IMR-90 (cell line): ENCODE measurements around the gene CIBAR2. TPM values are rescaled to one million over a fixed set of nuclear protein-coding genes. Genes with fewer than 3 reads are reported as not detected.
A peak's percentile ranks its signal among the peaks of the same experiment; 100 is the strongest.

ENCODE experiments used
- ATAC-seq: fragments of 200-7000 bp; cut with Tn5 transposase; 2 replicates; pipeline ENCODE4 v1.9.1; 2020; ENCODE audit warnings: low read depth, mild to moderate bottlenecking, moderate library complexity
- BruUV-seq: library from RNA; stranded (reverse); fragments of 400-500 nt; replicated peaks from 2 replicates; lab custom pipeline; 2021; lab: Mats Ljungman, UMichigan
- CTCF ChIA-PET: fragments of 300-600 bp; formaldehyde crosslinking; extraction: SDS; loops from one replicate; lab custom pipeline; 2021; ENCODE audit warnings: antibody characterized with exemption; lab: Yijun Ruan, JAX
- POLR2A ChIA-PET: fragments of 300-600 bp; sonication (Branson Sonifier 250); formaldehyde crosslinking; loops from one replicate; lab custom pipeline; 2022; ENCODE audit warnings: antibody characterized with exemption; ENCODE audit not compliant: unreplicated experiment; lab: Charles Lee
- DNase-seq: peaks from one replicate; pipeline ENCODE4 v3.0.0; 2013
- H2AFZ ChIP-seq: replicated peaks from 2 replicates; pipeline ENCODE3; 2013; ENCODE audit warnings: low read length, mild to moderate bottlenecking; ENCODE audit not compliant: poor library complexity
- H2AK5ac ChIP-seq: 2 replicates; pipeline ENCODE4 v1.6.1; 2013; ENCODE audit warnings: low read depth, low read length, inconsistent platforms
- H2AK9ac ChIP-seq: replicated peaks from 2 replicates; pipeline ENCODE3; 2013; ENCODE audit warnings: mild to moderate bottlenecking, low read depth, low read length, moderate library complexity; ENCODE audit not compliant: poor library complexity
- H2BK120ac ChIP-seq: 2 replicates; pipeline ENCODE4 v1.6.1; 2013; ENCODE audit warnings: low read depth, low read length, inconsistent platforms
- H2BK15ac ChIP-seq: 3 replicates; pipeline ENCODE4 v1.6.1; 2013; ENCODE audit warnings: low read depth, low read length, inconsistent platforms
- H2BK20ac ChIP-seq: 2 replicates; pipeline ENCODE4 v1.6.1; 2013; ENCODE audit warnings: low read depth, mild to moderate bottlenecking, inconsistent platforms, low read length, moderate library complexity
- H2BK5ac ChIP-seq: 2 replicates; pipeline ENCODE4 v1.6.1; 2013; ENCODE audit warnings: mild to moderate bottlenecking, low read depth, low read length, inconsistent platforms; ENCODE audit not compliant: poor library complexity, severe bottlenecking
- H3K14ac ChIP-seq: replicated peaks from 2 replicates; pipeline ENCODE4 v1.6.1; 2013; ENCODE audit warnings: low read depth, low read length, inconsistent platforms
- H3K18ac ChIP-seq: 2 replicates; pipeline ENCODE4 v1.6.1; 2013; ENCODE audit warnings: low read depth, low read length, control low read depth
- H3K23ac ChIP-seq: 2 replicates; pipeline ENCODE4 v1.6.1; 2013; ENCODE audit warnings: low read depth, low read length, inconsistent platforms
- H3K27ac ChIP-seq: 2 replicates; pipeline ENCODE4 v1.5.1; 2013; ENCODE audit warnings: mild to moderate bottlenecking, control low read depth, low read length; ENCODE audit not compliant: insufficient read depth
- H3K27me3 ChIP-seq: 2 replicates; pipeline ENCODE4 v1.6.1; 2013; ENCODE audit warnings: low read length; ENCODE audit not compliant: control insufficient read depth, insufficient read depth
- H3K36me3 ChIP-seq: 2 replicates; pipeline ENCODE4 v1.6.1; 2013; ENCODE audit warnings: low read length, mixed read lengths; ENCODE audit not compliant: control insufficient read depth, insufficient read depth
- H3K4ac ChIP-seq: 2 replicates; pipeline ENCODE4 v1.6.1; 2013; ENCODE audit warnings: low read depth, low read length, inconsistent platforms
- H3K4me1 ChIP-seq: 2 replicates; pipeline ENCODE4 v1.6.1; 2013; ENCODE audit warnings: low read length, mixed read lengths; ENCODE audit not compliant: control insufficient read depth, insufficient read depth
- H3K4me2 ChIP-seq: 2 replicates; pipeline ENCODE4 v1.6.1; 2013; ENCODE audit warnings: low read depth, mild to moderate bottlenecking, control low read depth, low read length, moderate library complexity
- H3K4me3 ChIP-seq: 2 replicates; pipeline ENCODE4 v1.5.1; 2013; ENCODE audit warnings: low read depth, mild to moderate bottlenecking, control low read depth, low read length, moderate library complexity; ENCODE audit not compliant: insufficient read depth
- H3K56ac ChIP-seq: 2 replicates; pipeline ENCODE4 v1.6.1; 2013; ENCODE audit warnings: low read length, inconsistent platforms; ENCODE audit not compliant: insufficient read depth; ENCODE audit errors: extremely low read depth
- H3K79me1 ChIP-seq, 2 experiments: 2 replicates each; pipeline ENCODE4 v1.6.1; 2013; ENCODE audit warnings: low read length in 2 of 2, inconsistent platforms in 1 of 2, low read depth in 1 of 2
- H3K9ac ChIP-seq: 2 replicates; pipeline ENCODE4 v1.6.1; 2013; ENCODE audit warnings: low read depth, low read length, control low read depth
- H3K9me1 ChIP-seq: 2 replicates; pipeline ENCODE4 v1.6.1; 2013; ENCODE audit warnings: low read length, inconsistent platforms; ENCODE audit not compliant: insufficient read depth
- H3K9me3 ChIP-seq: 2 replicates; pipeline ENCODE4 v1.6.1; 2013; ENCODE audit warnings: low read length; ENCODE audit not compliant: control insufficient read depth, insufficient read depth
- H4K20me1 ChIP-seq: 2 replicates; pipeline ENCODE4 v1.6.1; 2013; ENCODE audit warnings: low read length, inconsistent platforms; ENCODE audit not compliant: insufficient read depth
- H4K5ac ChIP-seq: 2 replicates; pipeline ENCODE4 v1.6.1; 2013; ENCODE audit warnings: mild to moderate bottlenecking, low read depth, low read length, control low read depth
- H4K8ac ChIP-seq, 2 experiments: 2 replicates each; pipeline ENCODE4 v1.6.1; 2013; ENCODE audit warnings: low read depth in 2 of 2, low read length in 2 of 2, control low read depth in 1 of 2, inconsistent platforms in 1 of 2
- H4K91ac ChIP-seq: 2 replicates; pipeline ENCODE4 v1.6.1; 2013; ENCODE audit warnings: low read depth, low read length, inconsistent platforms; ENCODE audit not compliant: insufficient read depth
- CTCF ChIP-seq: conservative IDR thresholded peaks from 2 replicates; pipeline ENCODE4 v1.5.1; 2012; ENCODE audit warnings: mild to moderate bottlenecking, low read depth, low read length, improper control_type of control experiment
- FOS ChIP-seq: fragments of 150-350 bp; IDR thresholded peaks from 2 replicates; pipeline ENCODE4 v1.6.1; 2016; ENCODE audit warnings: low read depth, low read length
- MAZ ChIP-seq: IDR thresholded peaks from 2 replicates; pipeline ENCODE4 v1.6.1; 2012; ENCODE audit warnings: low read depth, mild to moderate bottlenecking, low read length, improper control_type of control experiment, moderate library complexity, borderline replicate concordance
- MXI1 ChIP-seq: IDR thresholded peaks from 2 replicates; pipeline ENCODE4 v1.6.1; 2012; ENCODE audit warnings: low read depth, mild to moderate bottlenecking, low read length, moderate library complexity, borderline replicate concordance
- RCOR1 ChIP-seq: IDR thresholded peaks from 2 replicates; pipeline ENCODE4 v1.6.1; 2012; ENCODE audit warnings: mild to moderate bottlenecking, low read length, improper control_type of control experiment; ENCODE audit not compliant: insufficient replicate concordance
- WGBS, 2 experiments: methylation state at CpG; one replicate each; pipeline versions ENCODE4 v1.1.5 to v1.1.7; 2013; ENCODE audit warnings: missing lambda C conversion rate in 2 of 2; ENCODE audit not compliant: insufficient read length in 1 of 2; ENCODE audit errors: extremely low coverage in 2 of 2; 5-methylcytosine and 5-hydroxymethylcytosine counted together
- dilution Hi-C: fragments of 300-500 bp; cut with HindIII; formaldehyde crosslinking; loops from one replicate; pipeline ENCODE4 v1.14.3; 2018; ENCODE audit warnings: low sequenced_read_pairs; ENCODE audit not compliant: unreplicated experiment
- in situ Hi-C: fragments of 300-500 bp; cut with MboI; formaldehyde crosslinking; loops from 3 replicates; pipeline ENCODE4 v1.14.3; 2019; ENCODE audit warnings: low sequenced_read_pairs, inconsistent platforms, mixed read lengths
- intact Hi-C: fragments of 100-400 bp; cut with micrococcal nuclease; formaldehyde crosslinking; loops from 2 replicates; pipeline ENCODE4 v1.10.0; 2022
- polyA plus RNA-seq, 3 experiments: library from polyadenylated mRNA; depleted of rRNA; stranded (reverse); fragments of >200 nt; gene quantifications; 2 replicates each; pipeline ENCODE4 v1.2.3, GENCODE V29; 2012; ENCODE audit warnings: low replicate concordance in 1 of 3
- total RNA-seq: library from RNA; depleted of rRNA; stranded (reverse); fragments of >200 nt; gene quantifications from 2 replicates; pipeline ENCODE4 v1.2.3, GENCODE V29; 2012

Gene CIBAR2
- total and polyA plus RNA-seq, 2 of the 4 experiments (the other 2 are of a cell fraction), result 0.18 to 0.24 TPM

GRCh38 chr16:85072947-85073346 lies 39.3 kb downstream of the CIBAR2 start:
- CTCF ChIA-PET, result no interaction called here
- in situ Hi-C loops (no loop called here), dilution Hi-C loops (no loop called here), intact Hi-C loops (no loop called here)
- no peaks in the 10 kb centered on the region for H3K27me3 ChIP-seq
- H3K4me1 ChIP-seq, result peaks cover 9% of the 10 kb centered on the region
- 0 out of 2 replicates have a peak overlapping the region, but pooled peaks have one; percentile 33 for H3K14ac ChIP-seq
- no peak overlapping the region for H3K56ac ChIP-seq
- H2BK120ac ChIP-seq, result 0 out of 2 replicates have a peak overlapping the region, but pooled peaks have one; percentile 11
- peak overlapping the region; percentile 43 for H3K4ac ChIP-seq
- peaks cover 4% of the 10 kb centered on the region; the same call in 1 of the 2 replicates for H3K9me1 ChIP-seq
- H2BK5ac ChIP-seq, result no peak overlapping the region
- no peak overlapping the region for H4K5ac ChIP-seq
- DNase-seq (peak; percentile 90), ATAC-seq (peak; percentile 97)
- no peak overlapping the region for H4K91ac ChIP-seq
- H3K18ac ChIP-seq, result no peak overlapping the region
- no peak overlapping the region for H2BK15ac ChIP-seq
- no peak overlapping the region for H3K9ac ChIP-seq
- H3K4me2 ChIP-seq, result peak overlapping the region; percentile 26; the same call in 1 of the 2 replicates
- peak overlapping the region; percentile 25 for H2AK5ac ChIP-seq
- H3K36me3 ChIP-seq, result peaks cover 15% of the 10 kb centered on the region; the same call in 1 of the 2 replicates
- 25% methylated on average over 5 of the region's 13 CpGs; no CpG with 5 or more reads in 1 of the 2 experiments for WGBS, 2 experiments
- peak overlapping the region; percentile 86 for H2AFZ ChIP-seq
- H3K27ac ChIP-seq, result peak overlapping the region; percentile 3; the same call in 1 of the 2 replicates
- peak overlapping the region; percentile 4; the same call in 1 of the 2 replicates for H3K23ac ChIP-seq
- H4K8ac ChIP-seq, result peak overlapping the region in 1 of 2 experiments; percentile 72; a peak in 2 of 4 replicates
- TF ChIP-seq RCOR1 (peak; percentile 36), MXI1 (0 out of 2 replicates have a peak, but pooled peaks have one; percentile 27), CTCF (no peak), FOS (0 out of 2 replicates have a peak, but pooled peaks have one; percentile 4), MAZ (peak; percentile 92)
- H3K79me1 ChIP-seq, result no peaks in the 10 kb centered on the region
- peak overlapping the region; percentile 88 for H2AK9ac ChIP-seq
- POLR2A ChIA-PET, result interaction anchor here (0.6 kb wide), 1 partner anchor 19 kb away, joined by 6 read pairs; no protein-coding TSS in a partner anchor
- no TSS peak for BruUV-seq
- H3K4me3 ChIP-seq, result no peak overlapping the region
- no peaks in the 10 kb centered on the region for H3K9me3 ChIP-seq
- H2BK20ac ChIP-seq, result no peak overlapping the region
- 0 out of 2 replicates have a peak, but pooled peaks cover under 1% of the 10 kb centered on the region for H4K20me1 ChIP-seq
